Naive thymus-derived CD4-positive, alpha-beta T cell (primary cell): Measurements from ENCODE around the gene AKR1A1. TPM values are rescaled to one million over a fixed set of nuclear protein-coding genes. Genes with fewer than 3 reads are reported as not detected.

ENCODE experiments used
- ATAC-seq: fragments of 150-1000 bp; cut with Tn5 transposase; 2 replicates; pipeline ENCODE4 v1.10.0; 2021; ENCODE audit warnings: mild to moderate bottlenecking, moderate library complexity
- CTCF ChIA-PET: fragments of 350-600 bp; sonication (Branson Sonifier 250); formaldehyde crosslinking; loops from one replicate; lab custom pipeline; 2021; ENCODE audit warnings: antibody characterized with exemption; lab: Charles Lee
- POLR2A ChIA-PET: fragments of 350-600 bp; sonication (Branson Sonifier 250); formaldehyde crosslinking; loops from one replicate; lab custom pipeline; 2021; ENCODE audit warnings: antibody characterized with exemption, inconsistent platforms; lab: Charles Lee
- DNase-seq, 9 donors: peaks; one replicate each; pipeline versions ENCODE4 v3.0.0 to v3.0.0-alpha.2; 2020 to 2022; ENCODE audit warnings: mixed read lengths in 1 of 9
- H3K27ac ChIP-seq: one replicate; pipeline ENCODE4 v1.7.0; 2013; ENCODE audit warnings: mild to moderate bottlenecking, low read depth, low read length, moderate library complexity
- H3K27me3 ChIP-seq, 2 donors: one replicate each; pipeline ENCODE4 v1.7.0; 2013; ENCODE audit warnings: low read length in 2 of 2, mild to moderate bottlenecking in 2 of 2, moderate library complexity in 2 of 2; ENCODE audit not compliant: control insufficient read depth in 2 of 2, insufficient read depth in 2 of 2
- H3K36me3 ChIP-seq, 3 experiments: 1 replicate in 2 of 3; 2 replicates in 1 of 3; pipeline ENCODE4 v1.7.0; 2013; ENCODE audit warnings: low read length in 3 of 3, mild to moderate bottlenecking in 3 of 3, moderate library complexity in 1 of 3; ENCODE audit not compliant: insufficient read depth in 3 of 3, control insufficient read depth in 2 of 3
- H3K4me1 ChIP-seq, 2 donors: one replicate each; pipeline ENCODE4 v1.7.0; 2013; ENCODE audit warnings: low read length in 2 of 2, mild to moderate bottlenecking in 2 of 2, moderate library complexity in 1 of 2; ENCODE audit not compliant: control insufficient read depth in 2 of 2, insufficient read depth in 2 of 2
- H3K4me3 ChIP-seq: 2 replicates; pipeline ENCODE4 v1.7.0; 2013; ENCODE audit warnings: mild to moderate bottlenecking, low read length
- H3K9me3 ChIP-seq, 3 experiments: 1 replicate in 2 of 3; 2 replicates in 1 of 3; pipeline ENCODE4 v1.7.0; 2013; ENCODE audit warnings: low read length in 3 of 3; ENCODE audit not compliant: control insufficient read depth in 2 of 3
- H3K27ac Mint-ChIP-seq, 9 donors: one replicate each; pipeline ENCODE4 v1.8.0; 2020 to 2022; ENCODE audit warnings: mixed read lengths in 9 of 9, mild to moderate bottlenecking in 8 of 9, moderate library complexity in 5 of 9, inconsistent platforms in 2 of 9
- H3K27me3 Mint-ChIP-seq, 5 donors: one replicate each; pipeline ENCODE4 v1.8.0; 2021 to 2022; ENCODE audit warnings: mixed read lengths in 5 of 5, mild to moderate bottlenecking in 1 of 5
- H3K36me3 Mint-ChIP-seq, 5 donors: one replicate each; pipeline ENCODE4 v1.8.0; 2020 to 2022; ENCODE audit warnings: mixed read lengths in 5 of 5, mild to moderate bottlenecking in 3 of 5, inconsistent platforms in 1 of 5
- H3K4me1 Mint-ChIP-seq, 7 donors: one replicate each; pipeline ENCODE4 v1.8.0; 2020 to 2022; ENCODE audit warnings: mixed read lengths in 7 of 7, mild to moderate bottlenecking in 3 of 7, inconsistent platforms in 1 of 7
- H3K4me3 Mint-ChIP-seq, 10 donors: one replicate each; pipeline ENCODE4 v1.8.0; 2020 to 2022; ENCODE audit warnings: mild to moderate bottlenecking in 10 of 10, mixed read lengths in 10 of 10, moderate library complexity in 6 of 10, inconsistent platforms in 2 of 10
- H3K9me3 Mint-ChIP-seq, 11 donors: one replicate each; pipeline ENCODE4 v1.8.0; 2020 to 2022; ENCODE audit warnings: mixed read lengths in 11 of 11, mild to moderate bottlenecking in 4 of 11, inconsistent platforms in 1 of 11, moderate library complexity in 1 of 11
- intact Hi-C, 2 donors: fragments of 100-400 bp; cut with micrococcal nuclease; formaldehyde crosslinking; loops; one replicate each; pipeline ENCODE4 v1.15.1; 2023
- polyA plus RNA-seq, 2 donors: library from polyadenylated mRNA; unstranded; fragments of 300-500 nt; fragmentation: Illumina TruSeq; gene quantifications; one replicate each; pipeline ENCODE4 v1.2.3, GENCODE V29; 2021
- total RNA-seq, 6 experiments: library from RNA in 5 of 6; stranded (reverse) in 5 of 6; gene quantifications; 1 replicate in 5 of 6; 2 replicates in 1 of 6; pipeline ENCODE4 v1.2.3 and lab custom pipeline; 2021 to 2026

The AKR1A1 gene
- total and polyA plus RNA-seq, 7 experiments from 2014 or later, result 47.5 to 155 (median 76.3) TPM

GRCh38 chr1:45543581-45544417 is 6.8 kb upstream of the AKR1A1 start:
- peaks cover 12 to 13% of the 10 kb centered on the region in 2 donors for H3K4me1 ChIP-seq
- peak; percentile 98 for ATAC-seq
- Mint-ChIP-seq H3K27ac (peak overlapping the region; percentile 35 to 93 (median 81)), H3K4me3 (peak overlapping the region; percentile 33 to 82 (median 76)), H3K4me1 (peaks cover 13 to 41% (median 32%) of the 10 kb centered on the region in 7 donors), H3K9me3 (no peaks in the 10 kb centered on the region), H3K27me3 (no peaks in the 10 kb centered on the region), H3K36me3 (peaks cover 0 to 2% (median 0%) of the 10 kb centered on the region in 5 donors)
- POLR2A ChIA-PET, result interaction anchor here (1.0 to 4.6 kb wide), 4 partner anchors 22 to 203 kb away, joined by 3 to 26 read pairs (median 4); partner anchors contain the start of genes CCDC163, MMACHC, MUTYH and PRDX1
- intact Hi-C loops, result loop anchor here (1.0 to 5.0 kb wide), 4 partner anchors 8 to 39 kb away; partner anchors contain the start of genes NASP (in 1 of the 2) and PRDX1 (in 1 of the 2)
- no peaks in the 10 kb centered on the region for H3K27me3 ChIP-seq
- H3K27ac ChIP-seq, result peak overlapping the region; percentile 55
- DNase-seq, result peak; percentile 31 to 87 (median 63)
- H3K36me3 ChIP-seq, result no peaks in the 10 kb centered on the region
- H3K9me3 ChIP-seq, result no peaks in the 10 kb centered on the region
- CTCF ChIA-PET, result interaction anchor here (0.6 to 1.8 kb wide), 3 partner anchors 13 to 182 kb away, joined by 3 to 10 read pairs (median 3); no protein-coding TSS in a partner anchor
- peak overlapping the region; percentile 15 for H3K4me3 ChIP-seq

DNA sequence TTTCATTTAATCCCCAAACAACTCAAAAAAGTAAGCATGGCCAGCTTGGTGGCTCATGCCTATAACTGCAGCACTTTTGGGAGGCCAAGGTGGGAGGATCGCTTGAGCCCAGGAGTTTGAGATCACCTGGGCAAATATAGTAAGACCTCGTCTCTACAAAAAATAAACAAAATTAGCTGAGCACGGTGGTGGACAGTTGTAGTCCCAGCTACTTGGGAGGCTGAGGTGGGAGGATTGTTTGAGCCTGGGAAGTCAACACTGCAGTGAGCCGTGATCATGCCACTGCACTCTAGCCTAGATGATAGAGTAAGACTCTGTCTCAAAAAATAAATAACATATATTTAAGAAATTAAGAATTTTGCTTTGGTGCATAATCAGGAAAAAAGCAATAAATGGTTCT is 6.1 kb upstream of the AKR1A1 start:
- POLR2A ChIA-PET, result interaction anchor here (1.1 to 4.6 kb wide), 3 partner anchors 23 to 204 kb away, joined by 3 to 26 read pairs (median 3); partner anchors contain the start of genes MUTYH, PRDX1 and TOE1
- Histone ChIP-seq H3K4me1 (peaks cover 12 to 13% of the 10 kb centered on the region in 2 donors), H3K9me3 (no peaks in the 10 kb centered on the region), H3K36me3 (no peaks in the 10 kb centered on the region), H3K4me3 (no peak overlapping the region), H3K27me3 (no peaks in the 10 kb centered on the region), H3K27ac (no peak overlapping the region)
- Mint-ChIP-seq H3K27ac (peak overlapping the region in 3 of 9 donors; percentile 42 to 81 (median 51)), H3K4me3 (peak overlapping the region in 2 of 10 donors; percentile 12 to 82), H3K9me3 (no peaks in the 10 kb centered on the region), H3K36me3 (peaks cover 0 to 2% (median 0%) of the 10 kb centered on the region in 5 donors), H3K4me1 (peaks cover 13 to 41% (median 33%) of the 10 kb centered on the region in 7 donors), H3K27me3 (no peaks in the 10 kb centered on the region)
- CTCF ChIA-PET, result interaction anchor here (1.8 kb wide), 1 partner anchor 32 kb away, joined by 10 read pairs; no protein-coding TSS in a partner anchor
- DNase-seq (no peak), ATAC-seq (no peak)
- intact Hi-C loops, result loop anchor here (1.0 to 5.0 kb wide), 3 partner anchors 23 to 38 kb away; partner anchors contain the start of genes NASP (in 1 of the 2) and PRDX1 (in 1 of the 2)

- peaks cover 0 to 2% (median 0%) of the 10 kb centered on the region in 5 donors for H3K36me3 Mint-ChIP-seq
- Histone ChIP-seq H3K27me3 (no peaks in the 10 kb centered on the region), H3K36me3 (no peaks in the 10 kb centered on the region), H3K27ac (no peak overlapping the region), H3K4me3 (no peak overlapping the region), H3K4me1 (peaks cover 12 to 13% of the 10 kb centered on the region in 2 donors), H3K9me3 (no peaks in the 10 kb centered on the region)
- no peaks in the 10 kb centered on the region for H3K27me3 Mint-ChIP-seq
- ATAC-seq, result no peak
- H3K27ac Mint-ChIP-seq, result peak overlapping the region in 7 of 9 donors; percentile 20 to 82 (median 36)
- H3K9me3 Mint-ChIP-seq, result no peaks in the 10 kb centered on the region
- POLR2A ChIA-PET, result interaction anchor here (1.1 to 4.6 kb wide), 4 partner anchors 14 to 205 kb away, joined by 3 to 26 read pairs (median 4); partner anchors contain the start of genes MUTYH, PRDX1 and TOE1
- peaks cover 13 to 41% (median 33%) of the 10 kb centered on the region in 7 donors for H3K4me1 Mint-ChIP-seq
- H3K4me3 Mint-ChIP-seq, result no peak overlapping the region
- intact Hi-C loops, result no loop called here
- no peak for DNase-seq
- CTCF ChIA-PET, result interaction anchor here (0.7 to 1.8 kb wide), 2 partner anchors 32 to 154 kb away, joined by 5 to 10 read pairs; no protein-coding TSS in a partner anchor
These were observed 5.6 kb upstream of the AKR1A1 start for GRCh38 chr1:45545019-45545493.

GRCh38 chr1:45545553-45546310 is 4.9 kb upstream of the AKR1A1 start:
- peaks cover 13 to 44% (median 36%) of the 10 kb centered on the region in 7 donors for H3K4me1 Mint-ChIP-seq
- H3K4me3 Mint-ChIP-seq, result no peak overlapping the region
- POLR2A ChIA-PET, result interaction anchor here (0.6 to 4.6 kb wide), 3 partner anchors 14 to 46 kb away, joined by 3 to 26 read pairs (median 4); partner anchors contain the start of gene PRDX1
- H3K9me3 Mint-ChIP-seq, result no peaks in the 10 kb centered on the region
- CTCF ChIA-PET, result interaction anchor here (0.7 kb wide), 1 partner anchor 155 kb away, joined by 5 read pairs; no protein-coding TSS in a partner anchor
- no peak overlapping the region for H3K27ac ChIP-seq
- no peaks in the 10 kb centered on the region for H3K36me3 ChIP-seq
- no peaks in the 10 kb centered on the region for H3K27me3 ChIP-seq
- no peaks in the 10 kb centered on the region for H3K9me3 ChIP-seq
- intact Hi-C loops, result no loop called here
- no peaks in the 10 kb centered on the region for H3K27me3 Mint-ChIP-seq
- ATAC-seq (no peak), DNase-seq (no peak)
- no peak overlapping the region for H3K4me3 ChIP-seq
- peak overlapping the region in 7 of 9 donors; percentile 1 to 82 (median 38) for H3K27ac Mint-ChIP-seq
- peaks cover 17 to 18% of the 10 kb centered on the region in 2 donors for H3K4me1 ChIP-seq
- H3K36me3 Mint-ChIP-seq, result peaks cover 0 to 2% (median 0%) of the 10 kb centered on the region in 5 donors

DNA sequence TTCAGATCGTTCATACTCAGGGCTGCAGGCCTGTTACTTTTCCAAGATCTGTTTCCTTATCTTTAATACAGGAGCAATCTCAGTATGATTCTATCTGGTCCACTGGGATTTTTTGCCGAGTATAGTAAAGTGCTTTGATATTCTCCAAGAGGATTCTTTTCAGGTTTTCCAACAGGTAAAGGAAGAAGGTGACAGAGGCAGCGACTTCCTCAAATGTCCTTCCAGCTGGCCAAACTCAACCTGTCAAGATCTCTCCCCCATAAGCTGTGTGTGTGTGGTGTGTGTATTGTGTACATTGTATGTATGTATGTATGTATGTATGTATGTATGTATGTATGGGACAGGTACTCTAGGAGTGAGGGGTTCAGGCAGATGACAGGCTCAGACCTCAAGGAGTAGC is 1.1 kb downstream of the AKR1A1 start:
- ChIA-PET POLR2A (interaction anchor here (0.9 to 4.0 kb wide), 10 partner anchors 11 to 248 kb away, joined by 3 to 59 read pairs (median 6); partner anchors contain the start of genes CCDC163, MMACHC, NASP and PRDX1), CTCF (interaction anchor here (0.6 to 1.3 kb wide), 4 partner anchors 19 to 538 kb away, joined by 3 to 7 read pairs (median 4); partner anchors contain the start of gene PRDX1)

More for the DNA sequence above, 1.1 kb downstream of the AKR1A1 start:
- intact Hi-C loops, result loop anchor here in 1 of 2 donors (1.0 kb wide), 4 partner anchors 8 to 51 kb away; partner anchors contain the start of genes CCDC163, MMACHC and PRDX1
- no peak for ATAC-seq
- peak overlapping the region; percentile 89 to 99 (median 96) for H3K4me3 Mint-ChIP-seq
- peak overlapping the region; percentile 56 to 98 (median 92) for H3K27ac Mint-ChIP-seq
- H3K27me3 ChIP-seq, result no peaks in the 10 kb centered on the region
- H3K36me3 Mint-ChIP-seq, result peaks cover 0 to 13% (median 4%) of the 10 kb centered on the region in 5 donors
- DNase-seq, result no peak
- peak overlapping the region; percentile 89 for H3K27ac ChIP-seq
- H3K9me3 Mint-ChIP-seq, result no peaks in the 10 kb centered on the region
- no peaks in the 10 kb centered on the region for H3K27me3 Mint-ChIP-seq
- H3K36me3 ChIP-seq, result peaks cover 0 to 6% (median 0%) of the 10 kb centered on the region in 3 experiments
- H3K4me1 Mint-ChIP-seq, result peaks cover 15 to 28% (median 21%) of the 10 kb centered on the region in 7 donors
- no peaks in the 10 kb centered on the region for H3K9me3 ChIP-seq
- H3K4me3 ChIP-seq, result peak overlapping the region; percentile 93
- peaks cover 12 to 22% of the 10 kb centered on the region in 2 donors for H3K4me1 ChIP-seq
